ENCODE data around the gene TCP11.

The TCP11 gene

GRCh38 chr6:35080821-35081425 is 60.2 kb downstream of the TCP11 start:
- no peak for DNase-seq (ENCODE audit: low read depth in 2 of 2)

DNA sequence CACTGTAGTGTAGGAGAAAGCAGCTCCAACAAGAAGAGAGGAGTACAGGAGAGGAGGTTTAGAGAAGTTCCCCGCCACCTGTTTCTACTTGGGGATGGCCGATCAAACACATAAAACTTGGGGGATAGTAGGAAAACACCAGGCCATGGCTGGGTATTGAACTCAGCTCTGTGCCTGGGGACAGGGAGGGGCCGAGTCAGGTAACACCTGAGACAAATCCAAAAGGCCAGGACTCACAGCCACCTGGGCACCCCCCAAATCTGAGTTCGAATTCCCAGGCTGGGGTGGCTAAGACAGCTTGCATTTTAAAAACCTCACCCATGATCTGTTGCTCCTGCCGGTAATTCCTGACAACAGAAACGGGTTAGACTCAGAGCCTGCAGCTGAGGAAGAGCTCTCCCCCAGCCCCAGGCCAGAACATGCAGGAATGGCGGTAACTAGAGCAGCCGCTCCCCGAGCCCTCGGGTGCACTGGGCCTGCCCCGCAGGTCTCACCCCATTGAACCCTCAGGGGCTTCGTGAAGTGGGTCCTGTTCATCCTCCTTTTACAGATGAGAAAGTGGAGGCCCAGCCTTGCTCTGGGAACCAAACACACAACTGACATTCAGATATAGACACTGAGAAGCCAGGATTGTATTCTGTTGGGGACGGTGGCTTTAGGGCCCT is 61.0 kb downstream of the TCP11 start:
- DNase-seq (ENCODE audit: low read depth in 2 of 2): no peak

- DNase-seq (ENCODE audit: low read depth in 2 of 2): no peak
Observed at GRCh38 chr6:35079311-35080000, 61.7 kb downstream of the TCP11 start.

GRCh38 chr6:35078896-35079295 is 62.2 kb downstream of the TCP11 start:
- no peak for DNase-seq (ENCODE audit: low read depth in 2 of 2)

- no peak for DNase-seq (ENCODE audit: low read depth in 2 of 2)
Observed at GRCh38 chr6:35078226-35078850, 62.8 kb downstream of the TCP11 start.

GRCh38 chr6:35077713-35078105 is 63.4 kb downstream of the TCP11 start:
- no peak for DNase-seq (ENCODE audit: low read depth in 2 of 2)

GRCh38 chr6:35076997-35077712 is 64.0 kb downstream of the TCP11 start:
- no peak for DNase-seq (ENCODE audit: low read depth in 2 of 2)

DNA sequence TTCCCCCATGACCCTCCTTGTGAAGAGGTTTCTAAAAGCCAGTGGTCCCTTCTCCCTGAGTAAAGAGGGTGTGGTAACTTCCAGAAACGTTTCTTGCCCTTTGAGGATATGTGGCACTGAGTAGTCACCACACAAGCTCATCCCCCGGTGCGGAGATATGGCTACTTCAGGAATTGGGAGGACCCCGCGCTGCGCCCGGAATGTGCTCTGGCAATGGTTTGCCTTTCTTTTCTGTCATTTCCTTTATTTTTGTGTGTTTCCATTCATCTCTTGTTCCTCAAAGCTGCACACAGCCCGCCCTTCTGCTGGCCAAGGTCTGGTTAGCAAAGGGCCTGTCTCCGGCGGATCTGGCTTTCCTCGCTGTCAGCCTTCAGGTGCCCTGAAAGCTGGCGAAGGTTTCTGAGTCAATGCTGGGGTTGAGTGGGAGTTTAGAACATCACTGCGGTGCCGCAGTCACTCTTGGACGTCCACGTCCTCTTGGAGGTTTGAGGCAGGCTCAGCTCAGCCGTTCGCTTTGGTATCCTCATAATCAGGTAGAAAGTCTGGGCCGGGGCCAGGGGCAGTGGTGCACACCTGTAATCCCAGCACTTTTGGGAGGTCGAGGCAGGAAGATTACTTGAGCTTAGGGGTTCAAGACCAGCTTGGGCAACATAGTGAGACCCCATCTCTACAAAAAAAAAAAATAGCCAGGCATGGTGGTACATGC is 67.2 kb downstream of the TCP11 start:
- DNase-seq (ENCODE audit: low read depth in 2 of 2): no peak

DNA sequence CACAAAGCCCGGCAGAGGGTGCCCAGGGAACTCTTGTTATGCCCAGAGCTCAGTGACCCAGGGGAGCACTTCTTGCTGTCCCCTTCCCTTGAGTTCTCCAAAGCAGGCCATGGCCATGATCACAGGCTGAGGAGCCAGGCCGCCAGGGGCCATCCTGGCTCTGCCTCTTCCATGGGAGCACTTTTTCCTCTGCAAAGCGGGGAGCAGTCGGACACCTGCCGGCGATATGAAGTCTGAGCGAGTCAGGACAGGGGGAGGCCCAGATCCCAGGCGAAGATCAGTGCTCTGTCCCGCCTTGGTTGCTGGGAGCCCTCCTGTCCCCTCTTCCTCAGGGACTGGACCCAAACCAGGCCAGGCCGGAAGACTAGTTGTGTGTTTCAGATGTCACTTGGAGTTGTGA is 67.9 kb downstream of the TCP11 start:
- DNase-seq (ENCODE audit: low read depth in 2 of 2): no peak

- no peak for DNase-seq (ENCODE audit: low read depth in 2 of 2)
Observed at GRCh38 chr6:35072698-35073055, 68.5 kb downstream of the TCP11 start.

DNA sequence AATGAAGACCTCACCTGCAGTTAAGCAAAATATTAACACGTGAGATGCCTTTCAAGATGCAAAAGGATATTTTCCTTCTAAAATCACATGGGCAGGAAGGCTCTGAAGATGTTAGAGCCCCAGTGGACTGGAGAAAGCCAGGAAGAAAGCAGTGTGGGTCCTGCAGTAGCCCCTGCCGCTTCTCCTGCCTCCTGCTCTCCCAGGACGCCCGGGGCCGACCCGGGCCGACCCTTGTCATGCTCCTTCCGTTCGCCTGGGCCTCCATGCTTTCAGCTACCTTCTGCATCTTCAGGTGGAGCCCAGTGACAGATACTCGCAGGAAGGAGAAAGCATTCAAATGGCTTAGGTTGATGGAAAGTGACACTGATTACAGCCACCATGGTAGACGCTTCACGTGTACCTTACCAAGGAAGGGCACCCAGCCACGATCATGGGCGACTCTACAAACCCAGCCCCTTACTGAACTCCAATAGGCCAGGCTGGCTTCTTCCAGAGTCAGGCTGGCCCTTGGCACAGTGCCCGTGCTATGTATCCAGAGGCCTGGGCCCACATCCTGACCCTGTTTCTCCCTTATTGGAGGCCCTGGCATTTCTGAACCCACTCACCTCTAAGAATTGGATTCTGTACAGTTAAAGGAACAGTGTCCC is 69.0 kb downstream of the TCP11 start:
- DNase-seq (ENCODE audit: low read depth in 2 of 2): no peak

- DNase-seq (ENCODE audit: low read depth in 2 of 2): no peak
Observed at GRCh38 chr6:35071347-35071994, 69.7 kb downstream of the TCP11 start.

DNA sequence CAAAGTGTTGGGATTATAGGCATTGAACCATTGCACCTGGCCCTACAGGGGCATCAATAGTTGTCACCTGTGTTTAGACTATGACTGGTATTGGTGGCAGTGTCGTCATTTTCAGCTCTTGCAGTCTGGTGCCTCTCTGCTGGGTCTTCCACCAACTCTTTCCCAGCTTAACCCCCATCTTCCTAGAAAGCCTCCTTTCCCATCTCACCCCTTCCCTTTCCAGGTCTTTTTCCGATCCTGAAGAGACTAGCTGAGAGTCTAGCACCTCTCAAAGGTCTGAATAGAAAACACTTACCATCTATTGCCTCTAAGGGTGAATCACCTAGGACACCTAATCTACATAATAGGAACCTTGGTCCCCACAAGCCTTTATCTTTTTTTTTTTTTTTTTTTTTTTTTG is 71.0 kb downstream of the TCP11 start:
- no peak for DNase-seq (ENCODE audit: low read depth in 2 of 2)

DNA sequence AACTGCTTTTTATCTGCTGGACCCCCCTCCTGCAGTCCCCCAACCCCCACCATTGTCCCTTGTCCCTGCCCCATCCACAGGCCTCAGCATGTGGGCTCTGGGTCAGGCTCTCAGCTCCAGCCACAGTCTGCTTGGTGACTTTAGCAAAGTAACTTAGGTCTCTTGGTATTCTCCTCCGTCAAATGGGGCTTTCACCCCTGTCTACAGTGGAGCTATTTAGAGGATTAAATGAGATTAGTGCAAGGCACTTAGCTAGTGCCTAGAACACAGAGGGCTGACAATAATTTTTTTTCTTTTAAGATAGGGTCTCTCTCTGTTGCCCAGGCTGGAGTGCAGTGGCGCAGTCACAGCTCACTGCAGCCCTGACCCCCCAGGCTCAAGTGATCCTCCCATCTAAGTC is 71.9 kb downstream of the TCP11 start:
- no peak for DNase-seq (ENCODE audit: low read depth in 2 of 2)

DNA sequence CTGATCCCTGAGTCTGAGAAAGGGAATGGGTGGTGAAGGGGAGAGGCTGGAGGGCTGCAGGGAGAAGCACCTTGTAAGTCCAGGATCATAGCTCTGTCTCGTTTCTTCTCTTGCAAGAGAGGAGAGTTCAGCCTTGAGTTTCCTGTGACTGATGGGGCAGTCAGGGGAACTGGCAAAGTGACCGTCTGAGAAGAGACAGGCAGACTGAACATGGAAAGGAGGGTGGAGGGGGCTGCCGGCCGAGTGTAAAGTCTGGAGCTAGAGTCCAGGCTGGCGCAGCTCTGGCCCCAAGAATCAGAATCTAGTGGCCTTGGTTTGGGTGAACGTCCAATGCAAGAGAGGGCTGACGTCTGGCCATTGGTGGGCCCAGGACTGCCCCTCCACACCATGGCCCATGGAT is 72.5 kb downstream of the TCP11 start:
- DNase-seq (ENCODE audit: low read depth in 2 of 2): no peak

- no peak for DNase-seq (ENCODE audit: low read depth in 2 of 2)
Observed at GRCh38 chr6:35068206-35068605, 72.9 kb downstream of the TCP11 start.

All from stimulated activated CD4-positive, alpha-beta T cell treated with anti-CD3 and anti-CD28 coated beads, Interleukin-1b, Interleukin-23, amount 100 ng/mL, for 1 hour (primary cell).